Esophagus squamous epithelium (tissue), 4 donors: ENCODE data around the gene WLS.

ENCODE experiments used
- CTCF ChIP-seq, 6 experiments: fragments of 450-650 bp in 4 of 6; fragments of 200-600 bp in 2 of 6; sonication (generic) in 2 of 6; IDR thresholded peaks; one replicate each; pipeline ENCODE4 v1.5.1; 2016 to 2019; ENCODE audit warnings: antibody characterized with exemption in 6 of 6, mild to moderate bottlenecking in 4 of 6, moderate library complexity in 4 of 6
- POLR2A ChIP-seq, 4 donors: fragments of 450-650 bp; IDR thresholded peaks; one replicate each; pipeline ENCODE4 v1.6.1; 2017; ENCODE audit warnings: antibody characterized with exemption in 4 of 4, mild to moderate bottlenecking in 4 of 4, moderate library complexity in 3 of 4

- TF ChIP-seq CTCF (IDR thresholded peaks at IDR 0.05) = no peak
- no peak for TF ChIP-seq POLR2A (IDR thresholded peaks at IDR 0.05)
These were observed 117.0 kb downstream of the WLS start for GRCh38 chr1:68115308-68115707.
